ENCODE results near the gene GATB.

The GATB gene

DNA sequence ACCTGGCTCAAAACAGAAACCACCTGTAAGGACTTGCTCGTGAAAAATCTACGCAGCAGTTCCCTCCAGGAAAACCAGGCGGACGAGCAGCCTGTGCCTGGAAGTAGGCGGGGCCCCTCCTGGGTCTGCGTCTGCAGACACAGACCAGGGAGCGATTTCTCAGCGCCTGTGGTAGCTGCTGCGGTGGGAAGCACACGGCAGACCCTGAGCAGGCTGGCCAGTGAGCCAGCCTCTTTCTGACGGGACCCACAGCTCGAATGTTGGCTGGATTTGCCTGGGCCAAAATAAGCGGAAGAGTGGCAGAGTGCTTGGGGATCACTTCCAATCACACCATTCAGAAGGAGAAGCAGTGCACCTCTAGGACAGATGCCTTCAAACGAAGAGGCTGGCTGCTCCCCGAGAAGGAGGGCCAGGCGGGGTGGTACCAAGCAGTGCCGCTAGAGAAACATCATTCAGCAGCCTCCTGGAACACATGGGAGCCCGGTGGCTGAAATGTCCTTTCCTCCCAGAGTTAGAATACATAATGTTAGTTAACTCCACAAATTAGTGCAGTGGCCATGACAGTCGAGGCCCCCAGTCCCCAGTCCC is 85.9 kb downstream of the GATB start:
- DNase-seq (ENCODE audit: low read depth in 2 of 2): no peak

DNA sequence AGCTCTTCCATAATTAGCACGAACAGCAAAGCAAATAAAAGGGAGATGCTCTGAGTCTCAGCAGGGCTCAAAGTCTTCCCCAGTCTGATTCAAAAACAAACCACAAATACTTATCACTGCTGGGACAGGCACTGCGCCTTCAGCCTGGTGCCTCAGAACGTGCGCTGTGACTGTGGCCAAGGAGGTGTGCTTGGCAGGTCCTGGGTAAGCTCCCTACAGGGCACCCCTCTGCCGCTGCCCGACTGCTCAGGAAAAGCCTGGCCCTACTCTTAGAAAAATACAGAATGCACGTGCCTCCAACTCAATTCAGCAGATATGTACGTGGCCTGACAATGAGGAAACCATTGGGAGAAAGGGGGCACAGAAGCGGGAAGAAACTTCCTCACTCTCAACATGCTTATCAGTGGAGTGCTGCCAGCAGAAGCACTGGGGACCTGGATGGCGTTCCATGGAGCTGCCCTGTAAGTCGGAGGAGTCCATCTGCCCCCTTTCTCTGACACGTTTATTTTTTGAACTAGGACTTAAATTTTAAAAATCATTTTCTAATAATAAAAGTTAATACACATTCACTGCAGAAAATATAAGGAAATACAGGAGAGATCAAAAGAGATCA is 86.8 kb downstream of the GATB start:
- no peak for DNase-seq (ENCODE audit: low read depth in 2 of 2)

DNA sequence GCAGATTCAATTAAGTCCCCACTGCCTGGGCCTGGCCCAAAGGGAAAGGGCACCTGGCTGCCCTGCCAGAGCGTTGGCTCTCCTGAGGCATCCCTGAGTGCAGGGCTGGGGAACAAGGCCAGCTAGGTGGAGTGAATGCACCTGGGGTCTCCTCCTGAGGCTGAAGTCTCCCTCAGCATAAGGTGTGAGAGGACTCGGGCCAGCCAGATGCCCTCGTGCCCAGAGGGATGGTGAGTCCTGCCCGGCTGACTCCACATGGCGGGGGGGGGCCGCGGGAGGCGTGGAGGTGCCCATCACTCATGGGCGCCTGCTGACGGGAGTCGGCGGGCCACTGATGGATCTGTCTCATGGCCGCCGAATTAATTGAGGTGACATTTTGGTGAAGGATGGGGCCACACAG is 87.8 kb downstream of the GATB start:
- no peak for DNase-seq (ENCODE audit: low read depth in 2 of 2)

DNA sequence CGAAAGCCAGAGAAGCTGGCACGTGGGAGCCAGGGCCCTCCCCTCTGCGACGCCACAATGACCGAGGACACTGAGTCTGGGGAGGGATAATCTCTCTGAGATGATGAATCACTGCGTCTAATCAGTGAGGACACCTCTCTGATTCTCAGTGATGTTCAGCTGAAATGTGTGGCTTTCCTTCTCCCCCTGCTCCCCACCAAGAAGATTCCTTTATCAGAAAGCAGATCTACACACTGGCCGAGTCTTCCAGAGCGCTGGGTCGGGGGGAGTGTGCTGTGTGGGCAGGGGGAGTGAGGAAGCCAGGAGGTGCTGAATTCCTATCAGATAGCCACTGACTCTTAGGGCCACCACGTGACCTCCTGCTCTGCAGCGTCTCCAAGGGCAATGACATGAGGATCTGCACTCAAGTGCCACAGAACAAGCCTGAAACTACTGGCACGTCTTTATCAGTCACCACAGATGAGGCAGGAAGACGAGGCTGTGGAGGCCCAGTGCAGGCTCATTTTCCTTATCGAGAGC is 89.2 kb downstream of the GATB start:
- DNase-seq (ENCODE audit: low read depth in 2 of 2): no peak

DNA sequence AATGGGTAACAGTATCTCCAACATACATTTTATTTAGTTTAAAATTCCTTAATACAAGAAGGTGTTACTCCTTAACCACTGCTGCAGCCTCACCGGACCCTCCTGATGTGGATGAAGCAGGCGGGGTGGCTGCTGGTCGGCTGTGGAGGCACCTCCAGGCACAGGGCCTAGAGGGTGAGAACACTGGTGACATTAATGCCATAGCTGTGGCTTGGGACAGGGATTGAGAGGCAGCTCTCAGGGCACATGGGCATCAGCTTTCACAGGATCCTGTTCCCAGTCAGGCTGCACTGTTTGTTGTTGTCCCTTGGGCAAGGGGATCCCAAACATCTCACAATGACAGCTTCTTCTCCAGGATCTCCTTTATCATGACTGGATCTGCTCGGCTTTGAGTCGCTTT is 90.0 kb downstream of the GATB start:
- no peak for DNase-seq (ENCODE audit: low read depth in 2 of 2)

DNA sequence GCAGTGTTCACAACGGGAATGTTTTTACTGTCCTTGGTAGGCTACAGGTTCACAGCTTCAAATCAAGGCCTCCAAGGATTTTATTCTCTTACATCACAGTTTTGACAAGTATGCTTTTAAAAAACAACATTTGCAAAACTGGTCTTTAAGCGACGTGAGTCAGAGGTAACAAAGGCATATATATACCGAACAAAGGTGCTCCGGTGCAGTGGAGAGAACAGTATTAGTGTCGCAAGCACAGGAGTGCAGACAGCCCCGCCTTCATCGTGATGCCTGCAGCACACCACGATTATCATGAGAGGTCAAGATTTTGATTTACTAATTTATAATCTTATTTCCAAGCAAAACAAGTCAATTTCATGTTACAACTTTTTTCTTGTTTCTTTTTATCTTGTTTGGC is 90.8 kb downstream of the GATB start:
- DNase-seq (ENCODE audit: low read depth in 2 of 2): no peak

DNA sequence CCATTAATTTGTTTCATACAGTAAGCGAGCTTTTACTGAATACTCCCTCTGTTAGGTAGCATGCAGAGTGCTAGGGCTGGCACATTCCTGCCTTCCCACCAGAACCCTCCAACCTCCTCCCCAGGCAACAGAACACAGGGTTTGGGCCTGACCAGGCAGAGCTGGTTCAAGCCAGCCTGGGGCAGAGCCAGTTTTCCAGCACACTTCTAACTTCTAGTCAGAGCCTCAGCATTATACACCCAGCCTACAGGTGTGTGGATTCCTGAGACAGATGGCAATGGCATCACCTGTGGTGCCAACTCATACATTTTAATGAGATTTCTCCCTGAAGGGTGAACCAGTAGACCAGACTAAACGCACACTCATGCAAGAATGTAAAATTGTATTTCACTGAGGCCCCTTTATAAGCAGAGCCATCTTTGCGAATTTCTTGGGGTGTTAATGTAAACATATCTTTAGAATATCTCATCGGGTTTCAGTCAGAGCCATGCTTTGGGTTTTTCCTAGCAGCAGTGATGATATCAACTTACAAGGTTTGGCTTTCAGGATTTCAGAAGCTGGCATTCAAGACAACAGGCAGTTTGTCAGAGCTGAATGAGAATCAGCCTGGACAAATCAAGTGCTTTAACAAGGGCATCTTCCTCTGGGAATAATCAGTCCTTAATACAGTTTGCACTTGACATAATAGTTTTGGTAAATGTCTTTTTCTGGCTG is 92.0 kb downstream of the GATB start:
- no peak for DNase-seq (ENCODE audit: low read depth in 2 of 2)

DNA sequence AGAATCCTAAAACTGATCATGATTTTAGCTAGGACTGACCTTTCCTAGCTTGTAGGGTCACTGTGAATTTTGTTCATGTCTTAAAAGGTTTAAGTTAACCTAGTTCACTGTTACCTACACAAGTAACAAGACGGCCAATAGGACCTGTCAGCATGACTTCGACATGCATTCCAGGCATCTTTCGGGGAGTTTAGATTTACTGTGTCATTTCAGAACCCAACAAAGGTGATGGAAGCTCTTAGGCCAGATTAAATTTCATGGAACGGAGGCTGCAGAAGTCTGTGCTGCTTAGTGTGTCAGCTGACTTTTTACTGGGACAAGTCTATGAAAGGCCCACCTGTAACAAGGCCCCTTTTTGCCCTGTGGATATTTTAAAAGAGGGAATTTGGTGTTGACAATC is 93.1 kb downstream of the GATB start:
- no peak for DNase-seq (ENCODE audit: low read depth in 2 of 2)

DNA sequence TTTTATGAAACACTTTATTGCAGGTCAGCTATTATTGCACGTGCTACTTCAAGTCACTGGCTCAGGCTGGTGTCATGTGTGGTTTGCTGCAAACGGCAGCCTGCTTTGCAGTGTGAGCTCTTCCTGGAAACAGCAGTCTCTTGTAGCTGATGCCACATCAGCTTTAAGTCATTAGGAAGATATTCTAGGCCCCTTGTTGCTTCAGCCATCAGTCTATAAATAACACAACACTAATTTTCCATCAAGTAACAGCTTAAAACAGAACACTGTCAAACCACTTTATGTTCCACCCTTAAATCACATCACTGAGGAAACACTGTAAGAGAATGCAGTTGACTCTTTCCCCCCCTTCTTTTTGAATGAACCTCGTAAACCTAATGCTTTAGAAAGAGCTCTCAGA is 93.8 kb downstream of the GATB start:
- DNase-seq (ENCODE audit: low read depth in 2 of 2): no peak

DNA sequence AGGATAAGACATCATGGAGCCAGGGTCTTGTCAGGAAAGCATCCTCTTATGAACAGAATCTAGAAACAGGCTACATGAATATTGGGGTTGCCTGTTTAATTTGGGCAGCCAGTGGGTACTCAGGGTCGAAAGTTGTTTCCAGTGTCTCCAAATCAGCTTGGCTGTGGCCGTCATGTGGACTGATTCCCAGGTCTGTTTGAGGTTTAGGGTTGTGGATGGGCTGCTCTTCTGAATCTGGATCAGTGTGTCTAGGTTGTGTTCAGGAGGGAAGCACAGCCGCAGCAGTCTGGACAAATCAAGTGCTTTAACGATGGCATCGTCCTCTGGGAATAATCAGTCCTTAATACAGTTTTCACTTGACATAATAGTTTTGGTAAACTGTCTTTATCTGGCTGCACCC is 94.3 kb downstream of the GATB start:
- no peak for DNase-seq (ENCODE audit: low read depth in 2 of 2)

DNA sequence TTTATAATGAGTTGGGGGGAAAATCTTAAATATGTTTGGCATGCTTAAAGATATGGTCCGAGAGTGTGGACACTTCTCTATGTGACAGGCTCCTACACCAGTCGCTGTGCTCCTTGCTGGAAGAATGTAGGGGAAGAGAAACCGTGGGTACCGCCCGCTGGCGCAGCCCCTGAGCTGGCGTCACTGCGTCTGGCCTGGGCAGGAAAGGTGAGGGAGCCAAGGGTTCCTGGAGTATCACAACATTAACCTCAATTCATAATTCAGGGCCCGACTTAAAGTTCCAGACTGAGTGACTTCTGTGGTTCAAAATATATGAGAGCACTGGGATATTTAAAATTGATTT is 95.1 kb downstream of the GATB start:
- no peak for DNase-seq (ENCODE audit: low read depth in 2 of 2)

DNA sequence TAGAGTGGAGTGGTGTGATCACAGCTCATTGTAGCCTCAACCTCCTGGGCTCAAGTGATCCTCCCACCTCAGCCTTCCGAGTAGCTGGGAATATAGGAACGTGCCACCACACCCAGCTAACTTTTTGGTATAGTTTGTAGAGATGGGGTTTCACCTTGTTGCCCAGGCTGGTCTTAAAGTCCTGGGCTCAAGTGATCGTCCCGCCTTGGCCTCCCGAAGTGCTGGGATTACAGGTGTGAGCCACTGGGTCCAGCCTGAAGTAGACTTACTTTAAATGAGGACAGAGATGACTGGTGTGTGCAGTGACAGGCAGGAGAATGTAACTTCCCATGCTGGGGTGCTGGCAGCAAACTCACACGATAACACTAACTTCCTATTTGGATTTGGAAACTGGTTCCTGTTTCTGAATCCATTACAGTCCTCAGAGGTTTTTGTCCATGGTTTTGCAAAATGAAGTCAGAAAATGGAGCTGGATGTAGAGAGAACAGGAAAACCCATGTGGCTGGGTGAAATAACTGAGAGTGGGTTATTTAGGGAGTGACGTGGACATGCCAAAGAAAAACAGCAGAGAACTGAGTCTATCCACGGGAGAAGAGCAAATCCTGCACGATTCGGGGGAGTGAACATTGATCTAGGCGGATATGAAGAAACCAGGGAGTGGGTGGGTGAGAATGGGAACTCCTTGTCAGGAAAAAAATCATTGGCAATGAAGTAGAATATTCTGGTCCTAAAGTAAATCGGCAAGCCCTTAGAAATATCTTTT is 95.6 kb downstream of the GATB start:
- DNase-seq (ENCODE audit: low read depth in 2 of 2): no peak

DNA sequence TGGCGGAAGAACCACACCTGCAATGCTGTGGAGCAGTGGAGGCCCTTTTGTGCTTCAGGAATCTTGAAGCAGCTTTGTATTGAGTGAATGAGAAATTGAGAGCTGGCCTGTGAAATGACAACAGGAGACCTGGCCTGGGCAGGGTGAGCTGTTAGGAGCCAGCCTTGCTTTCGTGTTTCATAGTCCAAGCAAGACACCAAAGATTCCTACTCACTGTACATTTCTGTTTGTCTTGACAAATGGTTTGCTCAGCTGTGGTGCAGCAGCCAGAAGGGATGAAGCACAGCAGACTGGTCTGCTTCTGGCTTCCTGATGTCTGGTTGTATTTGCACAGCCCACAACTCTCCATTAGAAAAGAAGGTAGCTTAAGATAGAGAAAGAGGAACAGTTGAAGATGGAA is 96.5 kb downstream of the GATB start:
- DNase-seq (ENCODE audit: low read depth in 2 of 2): no peak

DNA sequence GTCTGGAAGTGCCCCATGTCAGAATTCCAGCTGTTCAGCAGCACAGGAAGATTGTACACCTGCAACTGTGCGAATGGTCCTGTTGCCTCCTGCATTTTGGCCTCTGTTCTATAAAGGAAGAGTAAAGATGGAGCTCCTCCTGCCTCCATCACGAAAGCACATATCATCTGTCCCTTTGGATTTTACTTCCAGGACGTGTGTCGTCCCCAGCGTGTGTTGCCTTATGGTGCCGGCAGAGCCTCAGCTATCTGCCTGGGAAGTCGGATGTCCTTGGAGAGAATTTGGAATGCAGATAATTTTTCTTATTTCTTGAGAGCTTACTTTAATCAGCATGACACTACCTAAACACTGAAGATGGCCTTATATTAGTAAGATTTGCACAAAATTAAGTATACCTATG is 97.7 kb downstream of the GATB start:
- no peak for DNase-seq (ENCODE audit: low read depth in 2 of 2)

DNA sequence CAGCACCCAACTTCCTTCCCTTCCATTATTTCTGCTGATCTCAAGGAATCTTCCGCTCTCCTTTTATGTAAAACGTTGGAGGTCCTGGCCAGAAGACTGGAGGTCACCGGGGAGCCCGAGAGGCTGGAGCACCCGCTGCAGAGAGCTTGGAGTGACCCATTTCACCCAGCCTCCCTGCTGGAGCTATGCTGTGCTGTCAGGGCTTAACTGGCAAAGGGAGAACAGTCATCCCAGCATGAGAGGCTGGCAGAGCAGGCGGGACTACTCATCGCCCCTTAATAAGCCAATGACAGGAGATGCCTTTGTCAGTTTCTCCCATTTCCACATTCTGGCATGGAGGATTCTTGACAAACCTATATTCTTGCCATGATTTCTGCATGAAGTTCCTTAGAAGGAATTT is 98.9 kb downstream of the GATB start:
- no peak for DNase-seq (ENCODE audit: low read depth in 2 of 2)

DNA sequence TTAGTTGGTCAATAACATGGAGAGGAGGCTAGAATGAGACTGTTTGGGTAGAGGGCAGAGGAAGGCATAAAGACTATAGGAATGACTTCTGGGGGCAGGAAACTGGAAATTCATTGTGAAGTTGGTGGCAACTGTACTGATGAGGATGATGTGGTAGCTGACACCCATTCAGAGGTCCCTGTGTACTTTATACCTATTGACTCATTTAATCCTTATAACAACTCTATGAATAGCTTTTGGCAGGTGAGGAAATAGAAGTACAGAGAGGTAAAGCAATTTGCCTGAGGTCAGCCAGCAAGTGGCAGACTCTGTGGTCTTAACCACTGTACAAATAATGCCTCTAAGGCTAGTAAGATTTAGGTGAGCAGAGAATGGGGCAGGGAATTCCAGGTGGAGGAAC is 100.1 kb downstream of the GATB start:
- no peak for DNase-seq (ENCODE audit: low read depth in 2 of 2)

DNA sequence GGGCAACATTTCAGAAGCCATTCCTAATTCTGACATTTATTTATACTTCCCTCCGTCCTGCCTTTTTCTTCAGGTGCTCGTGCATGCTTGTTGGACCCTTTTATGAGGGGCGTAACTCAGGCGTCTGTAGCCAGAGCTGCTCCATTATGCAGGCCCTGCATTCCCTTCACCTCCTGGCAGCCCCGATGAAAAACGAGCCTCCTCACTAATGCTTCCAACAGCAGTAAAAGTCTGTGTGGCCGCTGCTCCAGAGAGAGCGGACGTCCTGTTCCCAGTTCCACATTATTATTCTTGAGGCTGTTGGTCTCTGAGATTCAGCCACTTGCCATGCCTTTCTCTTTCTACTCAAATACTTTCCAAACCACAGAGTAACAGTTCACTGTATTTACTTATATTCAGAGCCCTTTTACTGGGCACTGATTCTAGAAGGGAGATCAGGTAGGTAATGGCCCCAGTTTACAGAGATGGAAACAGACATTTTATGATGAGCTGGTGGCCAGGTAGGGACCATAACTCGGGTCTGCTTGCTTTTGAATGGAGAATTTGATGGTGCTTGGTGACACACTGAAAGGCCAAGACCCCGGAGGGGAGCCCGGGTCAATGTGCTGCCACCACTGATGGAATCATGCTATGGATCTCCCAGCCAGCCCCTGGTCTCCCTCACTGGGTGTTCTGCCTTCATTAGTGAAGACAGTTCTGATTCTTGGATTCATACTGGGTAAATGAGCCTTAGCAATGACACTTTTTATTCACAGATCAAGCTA is 101.0 kb downstream of the GATB start:
- no peak for DNase-seq (ENCODE audit: low read depth in 2 of 2)

DNA sequence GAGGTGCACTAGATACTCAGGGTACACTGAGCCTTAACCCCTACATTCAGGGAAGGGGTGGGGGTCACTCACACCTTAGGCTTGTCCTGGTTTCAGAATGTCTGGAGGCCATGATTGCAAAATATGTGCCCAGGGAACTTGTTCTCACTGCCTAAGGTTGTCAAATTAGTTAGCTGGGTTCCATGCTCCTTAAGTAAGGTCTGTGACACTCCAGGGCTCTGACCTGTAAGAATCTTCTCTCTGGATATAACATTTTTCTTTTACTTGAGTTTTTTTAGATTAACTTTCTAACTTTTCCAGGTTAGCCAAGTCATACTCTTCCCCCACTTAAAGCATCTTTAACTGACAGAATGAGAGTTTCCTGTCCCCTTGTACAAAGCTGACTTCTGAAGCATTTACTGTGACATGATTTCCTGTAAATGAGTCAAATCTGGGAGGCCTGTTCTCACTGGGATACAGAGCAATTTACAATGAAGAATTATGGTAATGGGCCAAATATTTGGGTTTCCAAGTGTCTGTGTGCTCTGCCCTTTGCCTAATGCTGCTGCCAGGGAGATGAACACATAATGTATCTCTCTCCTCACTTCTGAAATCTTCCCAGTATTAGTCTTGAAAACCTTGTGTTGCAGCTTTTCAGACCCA is 101.7 kb downstream of the GATB start:
- DNase-seq (ENCODE audit: low read depth in 2 of 2): no peak

DNA sequence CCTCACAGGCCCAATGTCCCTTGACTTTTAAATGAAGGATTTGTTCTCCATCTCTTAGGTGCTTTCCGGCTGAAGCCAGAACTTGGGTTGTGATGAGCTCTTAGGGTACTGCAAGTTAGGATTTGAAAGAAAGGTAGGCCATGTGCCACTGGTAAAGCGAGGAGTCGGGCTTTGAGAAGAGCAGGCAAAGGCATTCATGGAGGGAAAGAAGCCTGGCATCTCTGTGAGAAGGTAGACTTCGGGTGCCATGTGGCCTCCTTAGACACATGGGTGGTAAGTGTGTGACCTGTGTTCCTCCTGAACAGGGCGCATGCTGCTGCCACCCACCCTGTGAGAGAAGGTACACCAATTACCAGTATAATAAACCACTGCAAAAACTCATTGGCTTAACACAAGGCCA is 102.9 kb downstream of the GATB start:
- no peak for DNase-seq (ENCODE audit: low read depth in 2 of 2)

DNA sequence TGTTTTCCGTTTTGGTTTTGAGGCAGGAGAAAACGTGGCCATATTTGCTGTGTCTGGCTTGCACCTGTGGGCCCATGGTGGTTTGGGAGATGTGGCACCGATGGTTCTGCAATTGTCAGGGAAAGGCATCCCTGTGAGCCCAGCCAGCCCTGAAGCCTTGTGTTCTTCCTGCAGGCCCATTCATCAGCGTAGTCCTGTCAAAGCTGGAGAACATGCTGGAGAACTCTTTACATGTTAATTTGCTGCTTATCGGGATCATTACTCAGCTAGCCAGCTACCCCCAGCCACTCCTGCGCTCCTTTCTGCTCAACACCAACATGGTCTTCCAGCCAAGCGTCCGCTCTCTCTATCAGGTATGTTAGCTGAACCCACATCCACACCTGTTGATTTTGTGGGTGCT is 104.7 kb downstream of the GATB start:
- no peak for DNase-seq (ENCODE audit: low read depth in 2 of 2)

DNA sequence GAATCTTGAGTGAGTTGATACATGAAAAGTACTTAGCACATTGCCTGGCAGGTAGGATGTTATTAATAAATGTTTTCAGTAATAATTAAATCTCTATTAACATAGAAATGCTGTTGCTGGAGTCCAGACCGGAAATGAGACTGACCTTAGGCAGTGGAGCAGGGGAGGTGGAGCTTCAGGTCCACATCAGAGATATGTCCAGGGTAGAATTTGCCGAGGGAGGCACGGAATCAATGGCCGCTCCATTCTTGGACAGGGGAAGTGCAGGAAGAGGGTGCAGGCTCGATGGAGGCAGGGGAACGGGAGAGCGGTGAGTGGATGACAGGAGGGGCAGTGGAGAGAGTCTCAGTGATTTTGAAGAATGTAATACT is 107.3 kb downstream of the GATB start:
- no peak for DNase-seq (ENCODE audit: low read depth in 2 of 2)
